8988T (cell line): ENCODE data around the gene RNU1-1.
A peak's percentile ranks its signal among the peaks of the same experiment; 100 is the strongest.
"Not testable (repeated sequence)": the region's sequence is repeated elsewhere in the genome, so short reads cannot be mapped to it uniquely, and the experiment has no call there.

Source experiments
- DNase-seq: peaks from one replicate; pipeline ENCODE4 v3.0.0; 2011

The RNU1-1 gene

DNA sequence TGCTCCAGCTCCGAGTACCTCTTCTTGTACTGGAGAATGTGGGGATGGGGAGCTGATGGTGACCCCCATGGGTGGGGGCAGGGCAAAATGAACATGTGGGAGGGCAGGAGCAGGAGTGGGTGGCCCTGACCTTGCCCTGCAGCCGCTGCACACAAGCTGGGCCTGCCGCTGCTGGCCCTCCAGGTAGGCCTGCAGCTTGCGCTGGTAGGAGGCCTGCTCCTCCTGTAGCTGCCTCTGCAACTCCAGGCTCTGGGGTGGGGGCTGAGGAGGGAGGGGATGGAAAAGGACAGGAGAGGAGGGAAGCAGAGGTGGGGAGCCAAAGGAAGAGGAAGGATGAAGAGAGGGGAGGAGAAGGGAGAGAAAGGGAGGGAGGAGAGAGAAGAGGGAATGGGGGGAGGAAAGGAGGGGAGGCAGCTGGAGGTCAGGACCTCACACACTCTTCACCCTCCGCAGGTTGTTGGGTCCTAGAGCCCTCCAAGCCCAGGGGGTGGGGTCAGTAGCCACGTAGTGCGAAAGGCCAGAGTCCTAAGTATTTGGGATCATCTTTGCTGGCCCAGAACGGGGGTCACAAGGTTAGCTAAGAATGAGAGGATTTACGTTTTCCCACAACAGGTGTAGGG, 22.9 kb downstream of the RNU1-1 start:
- DNase-seq, result no peak

DNA sequence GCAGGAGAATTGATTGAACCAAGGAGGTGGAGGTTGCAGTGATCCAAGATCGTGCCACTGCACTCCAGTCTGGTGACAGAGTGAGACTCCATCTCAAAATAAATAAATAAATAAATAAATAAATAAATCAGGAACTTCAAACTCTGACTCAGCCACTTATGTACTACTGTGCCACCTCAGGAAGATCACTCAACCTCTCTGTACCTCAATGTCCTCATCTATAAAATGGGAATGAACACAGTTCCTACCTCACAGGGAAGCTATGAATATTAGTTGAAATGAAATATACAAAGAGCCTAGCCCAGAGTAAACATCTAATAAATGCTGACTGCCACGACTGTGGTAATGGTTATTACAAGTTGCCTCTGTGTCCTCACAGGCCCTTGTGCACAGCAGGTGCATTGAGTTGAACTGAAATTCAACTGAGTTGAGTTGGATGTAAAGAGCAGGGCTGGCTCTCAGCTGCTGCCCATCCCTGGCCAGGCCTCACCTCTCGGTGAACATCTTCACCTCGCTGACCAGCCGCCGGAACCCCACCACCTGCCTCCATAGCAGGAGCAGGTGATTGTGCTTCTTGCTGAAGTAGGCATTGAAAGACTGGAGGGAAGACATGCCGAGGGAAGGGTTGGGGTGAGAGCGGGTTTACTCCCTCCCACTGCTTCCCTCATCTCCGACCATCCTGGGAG, 24.7 kb downstream of the RNU1-1 start:
- DNase-seq, result not testable (repeated sequence)

DNA sequence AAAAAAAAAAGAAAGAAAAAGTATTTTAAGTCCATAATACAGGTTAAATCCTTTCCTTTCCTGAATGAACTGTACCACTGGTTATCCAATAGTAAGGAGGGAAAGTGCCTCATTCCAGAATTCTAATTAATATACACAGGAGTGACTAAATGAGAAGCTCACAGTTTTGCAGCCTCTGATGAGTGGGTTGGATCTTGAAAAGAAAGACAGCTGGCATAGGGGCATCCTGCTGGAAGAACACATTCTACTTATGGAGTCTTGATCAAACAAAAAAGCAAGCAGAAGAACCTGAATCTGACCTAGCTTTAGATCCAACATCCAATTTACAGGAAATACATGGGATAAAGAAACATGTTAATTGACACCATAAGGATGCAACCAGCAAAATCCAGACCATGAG, 27.1 kb downstream of the RNU1-1 start:
- DNase-seq, result not testable (repeated sequence)

DNA sequence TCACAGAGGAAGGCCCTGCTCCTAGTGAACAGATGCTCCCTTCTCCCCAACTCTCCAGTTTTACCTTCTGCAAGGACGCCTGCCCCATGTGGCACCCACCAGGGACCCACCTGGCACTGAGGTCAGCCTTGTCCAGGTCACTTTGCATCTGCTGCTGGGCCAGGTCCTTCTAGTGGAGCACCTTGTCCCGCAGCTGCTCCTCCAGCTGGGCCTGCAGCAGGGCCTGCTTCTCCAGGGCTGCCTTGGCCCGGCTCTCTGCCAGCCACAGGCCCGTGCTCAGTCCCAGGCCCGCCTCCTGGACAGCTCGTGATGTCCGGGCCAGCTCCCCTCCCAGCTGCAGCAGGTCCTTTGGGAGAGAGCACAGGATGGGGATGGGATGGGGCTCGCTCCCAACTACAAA, 27.8 kb downstream of the RNU1-1 start:
- DNase-seq, result not testable (repeated sequence)

DNA sequence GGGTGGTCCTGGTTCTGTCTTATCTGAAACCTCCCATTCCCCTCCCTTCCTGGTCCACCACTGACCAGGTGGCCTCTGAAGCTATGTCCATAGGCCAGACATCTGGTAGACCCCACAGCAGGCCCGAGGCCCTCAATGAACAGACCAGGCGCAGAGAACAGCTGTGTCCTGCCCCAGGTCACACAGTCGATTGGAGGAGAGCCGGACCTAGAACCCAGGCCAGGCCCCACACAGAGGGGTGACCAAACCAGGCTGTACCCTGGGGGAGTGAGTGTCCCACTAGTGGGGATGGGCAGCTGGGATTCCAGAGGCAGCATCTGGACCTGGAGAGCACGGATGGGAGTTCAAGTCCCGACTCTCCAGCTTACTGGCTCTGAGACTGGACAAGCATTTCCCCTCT, 29.2 kb downstream of the RNU1-1 start:
- no peak for DNase-seq

DNA sequence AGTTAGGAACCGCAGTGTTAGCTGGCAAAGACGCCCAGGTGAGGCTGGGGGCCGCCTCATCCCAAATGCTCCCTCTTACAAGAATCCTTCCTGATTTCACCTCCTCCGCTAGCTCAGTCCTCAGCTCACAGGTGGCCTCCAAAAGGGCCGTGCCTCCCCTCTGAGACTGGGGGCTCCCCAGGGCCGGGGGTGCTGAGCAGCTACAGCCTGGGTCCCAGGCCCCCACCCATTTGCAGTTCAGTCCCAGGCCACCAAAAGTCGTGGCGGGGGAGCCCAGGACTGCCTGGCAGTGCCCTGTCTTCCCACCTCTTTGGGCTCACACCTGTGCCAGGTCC, 29.6 kb downstream of the RNU1-1 start:
- DNase-seq, result no peak

DNA sequence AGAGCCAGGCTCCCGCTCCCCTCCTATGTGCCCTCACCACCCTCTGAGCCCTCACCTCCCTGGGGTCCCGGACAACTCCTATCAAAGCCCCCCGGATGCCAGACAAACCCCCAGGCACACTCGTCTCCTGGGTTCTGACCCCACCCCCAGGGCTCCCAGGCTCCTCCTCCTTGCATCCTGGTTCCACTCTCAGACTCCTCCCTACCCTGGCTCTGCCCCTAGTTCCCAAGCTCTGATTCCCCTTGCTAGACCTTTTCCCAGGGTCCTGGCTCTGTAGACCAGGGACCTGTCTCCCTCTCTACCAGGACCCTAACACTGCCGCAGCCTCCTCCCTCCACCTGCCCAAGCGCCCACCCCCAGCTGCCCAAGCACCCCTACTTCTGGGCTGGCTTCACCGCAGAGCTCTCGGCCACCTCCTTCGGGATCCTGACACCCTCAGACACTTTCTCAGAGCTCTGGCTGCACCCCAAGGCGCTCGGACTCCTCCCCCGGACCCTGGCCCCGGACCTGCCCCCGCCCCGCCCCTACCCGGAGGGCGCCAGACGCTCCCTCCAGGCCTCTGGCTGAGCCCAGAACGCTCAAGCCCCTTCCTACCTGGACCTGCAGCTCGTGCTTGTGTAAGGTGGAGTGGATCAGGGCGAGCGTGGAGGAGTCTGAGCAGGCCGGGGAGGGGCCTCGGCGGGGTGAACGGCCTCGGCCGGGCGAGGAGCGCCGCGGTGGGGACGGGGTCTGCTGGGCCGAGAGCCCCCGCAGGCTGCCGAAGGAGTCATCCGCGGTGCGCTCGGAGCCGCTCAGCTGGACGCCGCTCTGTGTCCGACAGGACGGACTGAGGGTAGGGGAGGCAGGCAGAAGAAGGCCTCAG, 30.2 kb downstream of the RNU1-1 start:
- DNase-seq, result not testable (repeated sequence)

DNA sequence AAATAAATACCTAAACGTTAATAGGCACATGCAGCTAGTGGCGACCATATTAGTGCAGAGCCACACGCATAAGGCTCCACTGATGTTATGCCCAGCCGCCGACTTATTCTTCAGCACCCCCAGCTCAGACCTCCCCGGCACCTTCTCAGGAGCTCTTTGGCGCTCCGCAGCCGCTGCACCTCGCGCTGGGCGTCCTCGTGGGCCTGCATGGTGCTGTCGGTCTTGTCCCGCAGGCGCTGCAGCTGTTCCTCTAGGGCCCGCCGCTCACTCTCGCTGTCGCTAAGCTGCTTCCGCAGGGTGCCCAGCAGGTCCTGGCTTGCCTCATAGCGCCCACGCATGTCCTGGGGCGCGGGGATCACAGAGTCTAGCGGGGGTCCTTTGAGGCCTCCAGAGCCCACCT, 30.9 kb downstream of the RNU1-1 start:
- not testable (repeated sequence) for DNase-seq

DNA sequence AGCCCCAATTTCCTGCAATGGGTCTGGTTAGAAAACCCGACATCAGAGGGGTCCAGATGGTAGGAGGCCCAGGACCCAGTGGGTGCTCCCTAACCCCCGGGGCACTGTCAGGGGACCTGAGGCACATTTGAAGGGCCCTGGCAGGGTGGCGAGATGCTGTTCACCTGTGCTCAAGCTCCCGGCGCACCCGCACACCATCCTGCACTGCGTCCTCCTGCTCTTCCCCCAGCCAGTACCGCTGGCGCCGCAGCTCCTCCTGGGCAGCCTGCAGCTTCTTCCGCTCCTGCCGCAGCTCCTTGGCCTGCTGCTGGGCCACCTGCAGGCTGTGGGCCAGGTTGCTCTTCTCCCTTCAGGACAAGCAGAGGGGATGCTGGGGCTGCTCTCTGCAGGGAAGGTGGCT, 36.0 kb downstream of the RNU1-1 start:
- DNase-seq, result no peak

DNA sequence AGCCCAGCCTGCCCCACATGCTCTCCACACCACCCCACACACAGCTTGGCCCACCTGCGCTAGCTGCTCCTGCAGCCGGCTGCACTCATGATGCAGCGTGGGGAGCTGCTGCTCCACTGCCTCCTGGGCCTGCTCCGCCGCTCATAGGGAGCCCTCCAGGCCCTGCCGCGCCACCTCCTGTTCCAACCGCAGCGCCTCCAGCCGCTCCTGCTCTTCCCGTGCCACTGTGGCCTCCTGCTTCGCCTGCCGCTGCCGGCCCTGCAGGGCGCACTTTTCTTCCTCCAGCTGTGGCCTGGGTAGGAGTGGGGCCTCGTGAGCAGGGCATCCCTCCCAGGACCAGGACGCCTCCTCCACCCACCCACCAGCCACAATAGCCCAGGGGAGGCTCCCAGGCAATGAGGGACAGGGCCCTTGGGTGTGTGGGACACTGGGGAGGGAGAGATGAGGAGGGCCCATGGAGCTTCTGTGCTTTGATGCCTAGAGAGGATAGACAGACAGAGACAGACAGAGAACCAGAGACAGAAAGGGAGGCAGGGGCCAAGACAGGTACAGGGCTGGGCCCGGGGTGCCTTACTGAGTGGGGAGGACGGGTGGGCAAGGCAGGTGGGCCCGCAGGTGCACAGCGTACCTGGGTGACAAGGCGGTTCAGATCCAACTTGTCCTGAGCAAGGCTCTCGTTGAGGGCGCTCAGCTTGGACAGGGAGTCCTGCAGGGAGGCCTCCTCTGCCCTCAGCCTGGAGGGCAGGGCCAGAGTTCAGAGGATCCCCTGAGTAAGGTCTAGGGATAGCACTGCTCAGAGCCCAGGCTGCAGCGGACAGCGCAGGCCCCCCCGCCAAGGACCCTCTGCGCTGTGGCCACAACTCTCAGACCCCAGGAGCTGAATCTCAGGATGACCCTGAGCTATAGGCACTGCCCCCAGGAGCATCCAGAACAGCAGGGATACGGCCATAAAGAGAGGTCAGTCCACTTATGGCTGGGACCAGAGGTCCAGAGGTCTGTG, 38.0 kb downstream of the RNU1-1 start:
- not testable (repeated sequence) for DNase-seq

DNA sequence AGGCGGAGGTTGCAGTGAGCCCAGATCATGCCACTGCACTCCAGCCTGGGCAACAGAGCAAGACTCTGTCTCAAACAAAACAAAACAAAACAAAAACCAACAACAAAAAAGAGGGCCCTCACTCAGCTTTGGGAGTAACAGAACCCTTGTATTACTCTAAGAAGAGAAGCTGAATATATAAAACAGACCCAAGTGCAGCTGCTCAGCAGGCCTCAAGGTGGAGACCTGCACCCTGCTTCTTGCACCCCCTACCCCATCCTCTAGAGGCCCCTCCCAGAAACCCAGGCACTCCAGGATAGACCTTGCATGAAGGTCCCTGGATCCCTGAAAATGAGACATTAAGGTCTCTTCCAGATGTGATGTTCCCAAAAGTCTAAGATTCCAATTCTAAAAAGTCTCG, 39.2 kb downstream of the RNU1-1 start:
- DNase-seq, result peak; percentile 40

DNA sequence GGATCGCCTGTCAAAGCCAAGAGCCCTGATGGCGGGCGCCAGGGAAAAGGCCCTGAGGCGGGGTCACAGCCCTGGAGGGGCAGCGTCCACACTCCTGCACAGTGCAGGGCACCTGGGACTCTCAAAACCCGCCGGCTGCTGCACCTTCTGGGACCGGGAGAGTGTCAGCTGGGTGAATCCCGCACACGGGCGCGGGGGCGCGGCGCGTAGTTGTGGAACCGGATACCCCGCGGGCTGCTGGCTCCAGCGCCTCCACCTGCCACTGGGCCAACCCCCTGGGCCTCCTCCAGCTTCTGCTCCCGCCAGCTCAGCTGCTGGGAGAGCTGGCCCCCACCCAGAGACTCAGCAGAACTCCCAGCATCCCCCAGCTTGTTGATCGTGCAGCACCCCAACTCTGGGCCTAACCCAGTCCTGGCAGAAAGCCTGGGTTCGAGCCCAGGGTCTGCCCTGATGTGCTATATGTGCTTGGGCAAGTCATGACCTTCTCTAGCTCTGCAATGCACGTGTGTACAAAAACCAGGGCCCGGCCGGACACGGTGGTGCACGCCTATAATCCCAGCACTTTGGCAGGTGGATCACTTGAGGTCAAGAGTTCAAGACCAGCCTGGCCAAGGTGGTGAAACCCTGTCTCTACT, 39.8 kb downstream of the RNU1-1 start:
- DNase-seq, result no peak

DNA sequence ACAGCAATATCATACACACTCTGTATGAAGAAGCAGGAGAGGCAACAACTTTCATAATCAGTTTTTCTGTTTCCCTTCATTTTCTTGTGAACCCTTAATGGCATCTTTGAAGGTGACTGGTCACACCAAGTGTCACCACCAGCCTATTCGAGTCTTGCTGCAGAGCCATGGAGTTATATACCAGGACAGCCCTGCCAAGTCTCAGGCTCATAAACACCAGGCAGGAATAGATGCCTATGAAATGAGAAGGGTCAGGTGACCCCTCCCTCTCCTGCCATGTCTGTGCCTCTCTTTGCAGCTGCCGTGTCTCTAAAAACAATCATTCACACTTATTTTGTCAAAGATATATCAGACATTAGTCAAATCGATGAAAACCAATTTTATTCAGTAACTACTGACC, 45.5 kb downstream of the RNU1-1 start:
- DNase-seq, result no peak

DNA sequence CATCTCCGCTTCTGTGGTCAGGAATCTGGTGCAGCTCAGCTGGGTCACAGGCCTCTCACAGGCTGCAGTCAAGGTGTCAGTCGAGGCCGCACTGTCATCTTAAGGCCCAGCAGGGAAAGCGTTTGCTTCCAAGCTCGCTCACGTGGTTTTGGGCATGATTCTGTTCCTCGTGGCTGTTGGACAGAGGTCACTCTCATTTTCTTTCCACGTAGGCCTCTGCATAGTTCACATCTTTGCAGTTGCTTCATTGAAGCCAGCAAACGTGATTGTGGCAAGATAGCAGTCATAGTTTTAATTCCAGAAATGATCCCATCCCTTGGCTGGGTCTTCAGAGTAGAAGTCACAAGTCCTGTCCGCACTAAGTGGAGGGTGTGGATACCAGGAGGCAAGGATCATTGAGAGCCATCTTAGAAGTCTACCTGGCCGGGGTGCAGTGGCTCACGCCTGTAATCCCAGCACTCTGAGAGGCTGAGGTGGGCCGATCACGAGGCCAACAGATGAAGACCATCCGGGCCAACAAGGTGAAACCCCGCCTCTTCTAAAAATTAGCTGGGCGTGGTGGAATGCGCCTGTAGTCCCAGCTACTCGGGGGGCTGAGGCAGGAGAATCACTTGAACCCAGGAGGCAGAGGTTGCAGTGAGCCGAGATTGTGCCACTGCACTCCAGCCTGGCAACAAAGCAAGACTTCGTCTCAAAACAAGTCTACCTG, 49.0 kb downstream of the RNU1-1 start:
- DNase-seq, result no peak
